ENCODE measurements around the gene PAOX.

The PAOX gene

DNA sequence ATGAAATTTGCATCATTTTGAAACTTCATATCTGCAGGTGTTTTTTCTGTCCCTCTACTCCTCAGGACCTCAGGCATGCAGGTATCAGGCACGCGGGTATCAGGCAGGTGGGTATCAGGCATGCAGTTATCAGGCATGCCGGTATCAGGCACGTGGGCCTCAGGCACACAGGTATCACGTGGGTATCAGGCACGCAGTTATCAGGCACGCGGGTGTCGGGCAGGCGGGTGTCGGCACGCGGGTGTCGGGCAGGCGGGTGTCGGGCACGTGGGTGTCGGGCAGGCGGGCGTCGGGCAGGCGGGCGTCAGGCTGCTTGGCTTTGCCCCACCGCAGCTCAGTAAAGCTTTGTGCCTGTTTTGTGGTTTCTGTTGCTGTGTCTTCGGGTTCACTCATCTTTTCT, 36.7 kb downstream of the PAOX start:
- TF ChIP-seq, protein P1, sequence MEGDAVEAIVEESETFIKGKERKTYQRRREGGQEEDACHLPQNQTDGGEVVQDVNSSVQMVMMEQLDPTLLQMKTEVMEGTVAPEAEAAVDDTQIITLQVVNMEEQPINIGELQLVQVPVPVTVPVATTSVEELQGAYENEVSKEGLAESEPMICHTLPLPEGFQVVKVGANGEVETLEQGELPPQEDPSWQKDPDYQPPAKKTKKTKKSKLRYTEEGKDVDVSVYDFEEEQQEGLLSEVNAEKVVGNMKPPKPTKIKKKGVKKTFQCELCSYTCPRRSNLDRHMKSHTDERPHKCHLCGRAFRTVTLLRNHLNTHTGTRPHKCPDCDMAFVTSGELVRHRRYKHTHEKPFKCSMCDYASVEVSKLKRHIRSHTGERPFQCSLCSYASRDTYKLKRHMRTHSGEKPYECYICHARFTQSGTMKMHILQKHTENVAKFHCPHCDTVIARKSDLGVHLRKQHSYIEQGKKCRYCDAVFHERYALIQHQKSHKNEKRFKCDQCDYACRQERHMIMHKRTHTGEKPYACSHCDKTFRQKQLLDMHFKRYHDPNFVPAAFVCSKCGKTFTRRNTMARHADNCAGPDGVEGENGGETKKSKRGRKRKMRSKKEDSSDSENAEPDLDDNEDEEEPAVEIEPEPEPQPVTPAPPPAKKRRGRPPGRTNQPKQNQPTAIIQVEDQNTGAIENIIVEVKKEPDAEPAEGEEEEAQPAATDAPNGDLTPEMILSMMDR (IDR thresholded peaks at IDR 0.05; ENCODE audit: insufficient read depth, missing control alignments): no peak
- no peak for FAIRE-seq
- DNase-seq (ENCODE audit: insufficient read length, low spot score): no peak

DNA sequence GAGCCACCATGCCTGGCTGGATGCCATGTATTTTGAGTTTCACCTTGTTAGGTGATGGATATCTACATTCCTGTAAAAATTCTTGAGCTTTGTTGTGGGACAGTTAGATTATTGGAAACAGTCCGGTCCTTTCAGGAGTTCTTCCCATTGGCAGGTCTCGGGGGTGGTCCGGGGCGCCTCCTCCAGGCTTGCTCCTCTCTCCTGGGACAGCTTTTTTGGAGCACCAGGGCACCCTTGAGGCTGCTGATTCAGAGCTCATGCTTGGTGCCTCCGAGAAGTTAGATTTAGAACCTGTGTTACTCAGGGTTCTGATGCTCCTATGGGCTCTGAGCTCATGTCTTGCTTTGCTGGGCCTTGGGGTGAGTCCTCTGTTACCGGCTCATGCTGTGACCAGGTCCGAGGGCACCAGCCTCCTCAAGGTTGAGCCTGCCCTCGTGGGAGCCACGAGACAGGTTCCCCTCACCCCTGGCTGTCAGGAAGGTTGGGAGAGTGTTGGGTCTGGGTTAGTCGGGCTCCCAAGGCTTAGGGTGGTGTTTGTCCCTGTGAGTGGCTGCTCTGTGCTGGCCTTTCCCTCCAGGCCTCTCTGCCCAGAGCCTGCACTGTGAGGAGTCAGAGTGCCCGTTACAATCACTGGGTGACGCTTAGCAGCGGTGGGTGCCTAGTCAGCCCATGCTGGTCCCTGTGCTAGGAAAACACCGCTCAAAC, 39.4 kb downstream of the PAOX start:
- DNase-seq (ENCODE audit: insufficient read length, low spot score) (no peak), FAIRE-seq (no peak)
- TF ChIP-seq, protein P1 (IDR thresholded peaks at IDR 0.05; ENCODE audit: insufficient read depth, missing control alignments): no peak

DNA sequence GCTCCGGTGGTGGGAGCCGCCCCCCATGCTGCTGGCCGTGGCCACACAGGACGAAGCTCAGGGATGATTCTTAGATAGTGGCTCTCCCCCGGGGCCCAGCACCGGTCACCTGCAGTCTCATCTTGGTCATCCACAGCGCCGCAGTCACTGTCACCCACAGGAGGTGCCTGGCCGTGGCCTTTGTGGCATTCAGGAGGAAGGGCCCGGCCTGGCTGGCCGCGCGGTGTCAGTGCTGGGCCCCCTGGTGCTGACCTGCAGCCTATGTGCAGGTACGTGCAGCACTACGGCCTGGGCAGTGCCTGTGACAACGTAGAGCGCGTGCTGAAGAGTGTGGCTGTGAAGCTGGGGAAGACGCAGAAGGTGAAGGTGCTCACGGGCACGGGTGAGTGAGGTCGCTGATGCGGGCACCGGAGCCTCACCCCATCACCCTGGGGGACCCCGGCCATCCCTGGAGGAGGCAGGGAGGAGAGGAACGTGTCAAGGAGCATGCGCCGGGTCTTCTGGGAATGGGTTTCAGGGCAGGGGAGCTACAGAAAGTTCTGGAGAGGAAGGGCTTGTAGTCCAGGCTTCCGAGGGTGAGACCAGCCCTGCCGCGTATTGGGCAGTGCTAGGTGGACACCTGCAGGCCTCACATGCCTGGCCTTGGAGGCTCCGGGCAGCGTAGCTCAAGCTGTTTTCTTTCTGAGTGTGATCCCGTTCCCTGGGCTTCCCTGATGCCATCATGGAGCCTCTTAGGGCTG, 40.3 kb downstream of the PAOX start:
- TF ChIP-seq, protein P1 (IDR thresholded peaks at IDR 0.05; ENCODE audit: insufficient read depth, missing control alignments): no peak
- no peak for DNase-seq (ENCODE audit: insufficient read length, low spot score)

DNA sequence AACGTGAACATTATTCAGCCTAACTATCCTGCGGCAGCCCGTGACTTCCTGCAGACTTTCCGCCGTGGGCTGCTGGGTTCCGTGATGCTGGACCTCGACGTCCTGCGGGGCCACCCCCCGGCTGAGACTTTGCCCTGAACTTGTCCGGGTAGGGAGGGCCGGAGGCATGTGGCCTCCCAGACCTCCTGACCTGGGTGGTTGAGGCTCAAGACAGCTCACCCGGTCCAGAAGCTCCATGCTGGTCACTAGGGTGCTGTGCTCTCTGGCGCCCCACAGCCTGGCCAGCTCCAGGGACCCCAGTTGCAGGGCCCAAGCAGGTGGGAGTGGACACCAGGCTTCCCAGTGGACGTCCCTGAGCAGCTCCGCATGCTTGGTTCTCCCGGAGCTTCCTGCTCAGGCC, 41.0 kb downstream of the PAOX start:
- DNase-seq (ENCODE audit: insufficient read length, low spot score) (no peak), FAIRE-seq (no peak)
- TF ChIP-seq, protein P1 (IDR thresholded peaks at IDR 0.05; ENCODE audit: insufficient read depth, missing control alignments): no peak

More for the DNA sequence above, 40.3 kb downstream of the PAOX start:
- no peak for FAIRE-seq

DNA sequence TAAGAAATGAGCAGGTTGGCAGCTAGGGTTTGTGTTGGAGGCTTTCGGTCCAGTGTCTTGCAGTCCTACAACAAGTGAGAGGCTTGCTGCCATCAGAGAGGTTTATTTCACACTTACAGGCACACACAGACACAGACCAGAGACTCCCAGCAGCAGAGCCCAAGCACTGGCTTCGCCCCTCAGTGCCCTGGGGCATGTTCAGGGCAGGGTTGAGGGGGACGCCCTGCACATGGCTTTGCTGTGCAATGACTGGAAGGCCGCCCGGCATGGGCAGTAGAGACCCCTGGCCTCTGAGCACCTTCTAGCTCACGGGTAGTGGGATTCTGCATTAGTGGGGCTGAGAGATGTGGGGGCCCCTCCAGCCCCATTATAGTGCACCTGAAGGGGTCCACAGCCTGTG, 41.5 kb downstream of the PAOX start:
- TF ChIP-seq, protein P1 (IDR thresholded peaks at IDR 0.05; ENCODE audit: insufficient read depth, missing control alignments): no peak
- DNase-seq (ENCODE audit: insufficient read length, low spot score): no peak
- FAIRE-seq: no peak

DNA sequence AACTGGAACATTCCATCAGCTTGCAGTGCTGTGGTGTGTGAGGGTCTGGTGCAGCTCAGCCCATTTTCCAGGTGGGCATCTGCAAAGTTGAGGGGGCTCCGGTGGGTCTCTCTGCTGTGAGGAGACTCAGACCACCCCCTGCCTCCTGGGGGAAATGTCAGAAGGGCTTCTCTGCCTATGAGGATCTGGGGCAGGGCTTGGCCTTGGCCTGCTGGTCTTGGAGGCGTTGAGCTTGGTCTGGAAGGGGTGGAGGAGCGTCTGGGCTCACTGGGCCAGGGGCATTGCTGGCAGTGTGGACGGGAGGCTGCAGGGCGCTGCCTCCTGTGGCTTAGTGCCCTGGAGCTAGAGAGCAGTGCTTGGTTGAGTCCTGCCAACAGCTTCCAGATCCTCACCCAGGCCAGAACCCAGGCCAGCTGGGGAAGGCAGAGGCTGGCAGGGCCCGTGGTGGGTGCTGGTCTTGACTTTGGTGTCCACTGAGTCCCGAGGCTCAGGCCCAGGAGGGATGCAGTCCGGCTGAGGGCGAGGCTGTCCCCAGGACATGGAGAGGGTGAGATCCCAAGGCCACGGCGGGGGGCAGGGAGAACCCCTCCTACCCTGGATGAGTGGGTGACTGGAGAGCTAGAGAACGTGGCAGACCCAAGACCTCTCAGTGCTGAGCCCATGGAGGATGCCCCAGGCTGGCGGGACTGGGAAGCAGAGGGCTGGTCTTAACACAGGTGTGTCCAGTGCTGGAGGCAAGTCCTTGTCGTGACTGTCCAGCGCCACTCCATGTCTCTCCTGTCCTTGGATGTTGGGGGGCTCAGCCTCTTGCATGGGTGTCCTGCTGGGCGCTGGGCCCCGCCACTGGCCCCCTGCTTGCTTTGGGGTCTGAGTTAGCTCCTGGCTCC, 42.5 kb downstream of the PAOX start:
- TF ChIP-seq, protein P1 (IDR thresholded peaks at IDR 0.05; ENCODE audit: insufficient read depth, missing control alignments): no peak
- no peak for FAIRE-seq
- no peak for DNase-seq (ENCODE audit: insufficient read length, low spot score)

Measured in D721Med (cell line).